ENCODE measurements around the gene SH3RF3.

SH3RF3 gene

DNA sequence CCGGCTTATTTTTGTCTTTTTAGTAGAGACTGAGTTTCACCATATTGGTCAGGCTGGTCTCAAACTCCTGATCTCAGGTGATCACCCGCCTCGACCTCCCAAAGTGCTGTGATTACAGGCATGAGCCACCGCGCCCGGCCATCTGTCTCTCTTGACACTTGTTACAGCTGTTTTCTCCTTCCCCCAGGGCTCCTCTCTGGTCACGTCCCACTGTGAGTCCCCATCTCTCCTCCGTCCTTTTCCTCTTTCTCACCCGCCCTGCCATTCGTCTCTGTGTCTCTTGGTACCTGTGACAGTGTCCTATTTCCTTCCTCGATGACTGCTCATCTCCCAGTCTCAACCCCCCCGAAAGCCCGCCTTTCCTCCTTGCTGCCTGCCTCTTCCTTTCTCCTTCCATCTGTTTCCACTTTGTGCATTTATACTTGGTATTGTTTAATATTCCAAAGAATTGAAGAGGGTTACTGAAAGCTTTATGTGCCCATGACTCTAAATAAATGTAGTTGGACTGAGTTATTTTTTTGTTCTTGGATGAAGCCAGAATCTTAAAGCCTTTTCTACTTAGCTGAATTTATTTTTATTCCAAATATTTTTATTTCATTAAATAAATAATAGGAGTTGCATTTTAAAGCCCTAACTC lies 241.5 kb downstream of the SH3RF3 start:
- no peak for DNase-seq (ENCODE audit: low read depth)
- H3K4me3 ChIP-seq (ENCODE audit: low read depth, low read length): no peak overlapping the region
- TF ChIP-seq, protein P1, sequence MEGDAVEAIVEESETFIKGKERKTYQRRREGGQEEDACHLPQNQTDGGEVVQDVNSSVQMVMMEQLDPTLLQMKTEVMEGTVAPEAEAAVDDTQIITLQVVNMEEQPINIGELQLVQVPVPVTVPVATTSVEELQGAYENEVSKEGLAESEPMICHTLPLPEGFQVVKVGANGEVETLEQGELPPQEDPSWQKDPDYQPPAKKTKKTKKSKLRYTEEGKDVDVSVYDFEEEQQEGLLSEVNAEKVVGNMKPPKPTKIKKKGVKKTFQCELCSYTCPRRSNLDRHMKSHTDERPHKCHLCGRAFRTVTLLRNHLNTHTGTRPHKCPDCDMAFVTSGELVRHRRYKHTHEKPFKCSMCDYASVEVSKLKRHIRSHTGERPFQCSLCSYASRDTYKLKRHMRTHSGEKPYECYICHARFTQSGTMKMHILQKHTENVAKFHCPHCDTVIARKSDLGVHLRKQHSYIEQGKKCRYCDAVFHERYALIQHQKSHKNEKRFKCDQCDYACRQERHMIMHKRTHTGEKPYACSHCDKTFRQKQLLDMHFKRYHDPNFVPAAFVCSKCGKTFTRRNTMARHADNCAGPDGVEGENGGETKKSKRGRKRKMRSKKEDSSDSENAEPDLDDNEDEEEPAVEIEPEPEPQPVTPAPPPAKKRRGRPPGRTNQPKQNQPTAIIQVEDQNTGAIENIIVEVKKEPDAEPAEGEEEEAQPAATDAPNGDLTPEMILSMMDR (IDR thresholded peaks at IDR 0.05; ENCODE audit: low read depth, low read length, missing control alignments): no peak

DNA sequence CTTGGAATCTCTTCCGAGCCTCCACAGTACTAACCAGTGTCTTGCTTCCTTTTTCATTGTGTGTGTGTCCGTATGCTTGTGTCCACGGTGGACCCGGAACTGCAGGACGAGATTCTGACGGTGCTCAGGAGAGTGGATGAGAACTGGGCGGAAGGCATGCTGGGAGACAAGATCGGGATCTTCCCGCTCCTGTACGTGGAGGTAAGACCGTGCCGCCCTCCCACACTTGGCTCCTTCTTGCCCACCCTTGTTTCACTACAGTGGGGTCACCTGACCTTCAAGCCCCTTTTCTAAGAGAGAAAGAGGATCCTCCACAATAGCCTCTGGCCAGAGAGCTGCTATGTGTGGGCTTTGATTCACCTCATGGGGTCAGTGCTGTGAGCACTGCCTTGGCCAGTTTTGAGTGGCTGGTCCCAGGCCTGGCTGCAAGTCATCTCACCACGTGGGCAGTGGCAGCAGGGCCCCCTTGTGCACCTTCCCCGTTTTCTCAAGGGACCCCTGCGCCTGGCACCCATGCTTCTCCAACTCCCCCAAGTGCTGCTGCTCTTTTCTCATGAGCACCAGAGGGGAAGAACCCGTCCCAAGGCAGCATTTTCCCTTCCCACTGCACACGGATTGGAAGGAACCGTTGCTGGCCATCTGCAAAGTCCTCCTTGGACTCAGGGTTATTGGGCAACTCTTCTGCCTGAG lies 242.6 kb downstream of the SH3RF3 start:
- DNase-seq (ENCODE audit: low read depth): no peak
- H3K4me3 ChIP-seq (ENCODE audit: low read depth, low read length): no peak overlapping the region
- TF ChIP-seq, protein P1 (IDR thresholded peaks at IDR 0.05; ENCODE audit: low read depth, low read length, missing control alignments): no peak

DNA sequence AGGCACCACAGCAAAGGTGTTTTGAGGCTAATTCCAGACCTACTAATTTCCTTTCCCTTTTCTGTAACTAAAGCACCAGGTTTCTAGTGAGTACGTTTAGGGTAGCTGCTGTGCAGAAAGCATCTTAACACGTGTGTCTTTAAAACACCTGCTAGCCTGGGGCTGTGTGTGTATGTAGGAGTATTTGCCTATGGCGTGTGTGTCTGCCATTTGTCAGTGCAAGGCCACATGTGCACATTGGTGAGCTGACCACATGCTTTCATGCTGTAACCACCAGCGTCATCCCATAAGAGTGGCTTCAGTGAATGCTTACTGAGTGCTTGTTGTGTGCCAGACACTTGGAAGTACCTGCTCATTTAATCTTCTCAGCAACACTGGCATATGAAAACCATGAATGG lies 243.2 kb downstream of the SH3RF3 start:
- no peak overlapping the region for H3K4me3 ChIP-seq (ENCODE audit: low read depth, low read length)
- TF ChIP-seq, protein P1 (IDR thresholded peaks at IDR 0.05; ENCODE audit: low read depth, low read length, missing control alignments): no peak
- DNase-seq (ENCODE audit: low read depth): no peak

DNA sequence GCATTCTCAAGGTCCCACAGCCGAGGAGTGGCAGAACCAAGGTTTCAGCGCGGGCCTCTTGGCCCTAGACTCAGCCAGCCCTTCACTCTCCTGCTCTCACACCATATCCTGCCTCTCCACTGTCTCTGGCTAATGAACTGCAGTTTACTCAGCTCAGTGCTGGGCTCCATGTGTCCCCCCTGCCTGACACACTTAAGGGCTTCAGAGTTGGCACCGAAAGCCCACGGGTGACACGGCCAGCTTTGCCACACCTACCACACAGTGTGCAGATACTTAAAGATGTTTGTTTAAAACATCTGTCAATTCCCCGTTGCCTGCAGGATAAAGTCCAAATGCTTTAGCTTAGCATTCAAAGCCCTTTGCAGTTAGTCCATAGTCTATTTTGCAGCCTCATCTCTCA lies 243.6 kb downstream of the SH3RF3 start:
- H3K4me3 ChIP-seq (ENCODE audit: low read depth, low read length): no peak overlapping the region
- DNase-seq (ENCODE audit: low read depth): no peak
- TF ChIP-seq, protein P1 (IDR thresholded peaks at IDR 0.05; ENCODE audit: low read depth, low read length, missing control alignments): no peak

DNA sequence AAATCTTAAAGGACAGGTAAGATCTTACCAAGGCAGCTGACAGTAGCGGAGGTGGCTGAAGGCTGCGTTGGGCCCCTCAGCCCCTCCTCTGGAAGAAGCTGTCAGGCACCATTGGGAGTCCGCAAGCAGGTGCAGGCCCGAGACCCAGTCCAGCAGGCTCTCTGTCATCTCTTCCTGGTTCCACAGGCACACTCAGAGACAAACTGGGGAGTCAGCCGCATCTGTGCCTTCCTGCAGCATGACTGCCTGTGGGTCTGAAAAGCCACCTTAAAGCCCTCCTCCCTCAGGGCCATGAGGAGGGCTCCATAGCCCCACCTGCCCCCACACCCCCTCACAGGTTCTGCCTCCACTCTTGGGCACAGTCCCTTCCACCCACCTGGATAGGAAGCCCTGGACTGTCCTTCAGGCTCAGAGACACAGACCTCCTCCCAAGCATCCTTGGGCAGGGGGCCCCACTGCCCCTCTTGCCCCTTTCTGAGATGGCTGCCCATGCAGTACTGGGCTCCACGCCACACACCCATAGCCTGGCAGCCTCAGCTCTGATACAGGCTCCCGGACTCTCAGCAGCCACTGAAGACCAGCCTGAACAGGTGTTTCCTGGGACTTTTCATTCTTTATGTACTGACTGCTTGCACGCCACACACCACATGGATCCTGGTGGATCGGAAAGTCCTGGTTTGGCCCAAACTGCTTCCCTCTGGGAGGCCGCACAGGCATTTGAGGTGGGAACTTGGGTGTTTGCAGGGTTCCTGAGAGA lies 245.0 kb downstream of the SH3RF3 start:
- no peak overlapping the region for H3K4me3 ChIP-seq (ENCODE audit: low read depth, low read length)
- DNase-seq (ENCODE audit: low read depth): no peak
- TF ChIP-seq, protein P1 (IDR thresholded peaks at IDR 0.05; ENCODE audit: low read depth, low read length, missing control alignments): no peak

DNA sequence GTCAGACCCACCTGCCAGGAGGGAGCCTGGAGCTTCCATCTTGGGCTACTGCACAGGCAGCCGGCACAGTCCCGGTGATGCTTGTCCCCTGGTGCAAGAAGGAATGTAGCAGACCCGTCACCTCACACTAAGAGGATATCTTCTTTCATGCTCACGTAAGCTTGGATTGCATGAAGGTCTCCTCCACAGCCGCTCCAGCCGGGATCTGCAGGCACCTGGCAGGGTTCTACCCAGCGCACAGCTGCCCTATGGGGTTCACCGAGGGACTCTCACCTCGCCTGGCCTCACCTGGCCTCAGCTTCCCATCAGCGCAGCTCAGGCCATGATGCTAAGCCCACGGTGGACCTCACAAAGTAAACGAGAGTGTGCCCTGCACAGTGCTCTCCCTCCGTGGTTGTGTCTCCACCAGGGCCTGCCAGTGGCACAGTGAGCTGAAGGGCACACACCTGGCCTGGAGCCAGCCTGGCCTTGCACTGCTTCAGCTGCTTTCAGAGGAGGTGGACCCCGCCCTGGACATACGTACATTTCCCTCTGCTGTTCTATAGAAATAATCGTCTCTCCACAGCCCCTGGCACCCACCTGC lies 245.6 kb downstream of the SH3RF3 start:
- H3K4me3 ChIP-seq (ENCODE audit: low read depth, low read length): no peak overlapping the region
- no peak for DNase-seq (ENCODE audit: low read depth)
- TF ChIP-seq, protein P1 (IDR thresholded peaks at IDR 0.05; ENCODE audit: low read depth, low read length, missing control alignments): no peak
